ENCODE data around the gene TTC7B.
"Not testable (repeated sequence)": the region's sequence is repeated elsewhere in the genome, so short reads cannot be mapped to it uniquely, and the experiment has no call there.

GRCh38 chr14:90838531-90838930 is 22.3 kb upstream of the TTC7B start:
- TF ChIP-seq CTCF (IDR thresholded peaks at IDR 0.05; ENCODE audit: low read length); EZH2 (IDR thresholded peaks at IDR 0.05; ENCODE audit: borderline replicate concordance, low read length): not testable (repeated sequence)
